Bronchial smooth muscle cell (primary cell): ENCODE data around the gene LIPA. TPM values are rescaled to one million over a fixed set of nuclear protein-coding genes. Genes with fewer than 3 reads are reported as not detected.

Experiments
- total RNA-seq: library from RNA; depleted of rRNA; stranded (reverse); fragments of >200 nt; gene quantifications from 2 replicates; pipeline ENCODE4 v1.2.1, GENCODE V29; 2014

Gene LIPA
- total RNA-seq, result 32.0 and 37.8 TPM in 2 replicates

GRCh38 chr10:89251409-89252224 is at the start of gene LIPA:
LIPA (minus strand) TSS chr10:89251775; CDS start chr10:89247648, 4,127 bp downstream.

GRCh38 chr10:89207181-89207800 is 44.3 kb downstream of the LIPA start, which contains the start of gene CH25H:
CH25H (minus strand) TSS chr10:89207317; CDS start chr10:89207292, 25 bp downstream.

Other genes starting within 250 kb of the LIPA start
- 0.26 and 0.47 TPM in 2 replicates for gene CH25H, start 44.5 kb downstream of the LIPA start, total RNA-seq
- 8.0 and 9.1 TPM in 2 replicates for gene IFIT2, start 50.3 kb upstream of the LIPA start, total RNA-seq
- 19.0 and 19.7 TPM in 2 replicates for gene IFIT3, start 76.2 kb upstream of the LIPA start, total RNA-seq
- gene IFIT1B, start 126.3 kb upstream of the LIPA start, total RNA-seq, result under 0.01 TPM in 1 of 2 replicates, not detected in the other
- 40.8 and 43.9 TPM in 2 replicates for gene IFIT1, start 140.8 kb upstream of the LIPA start, total RNA-seq
- 18.8 and 20.0 TPM in 2 replicates for gene IFIT5, start 162.8 kb upstream of the LIPA start, total RNA-seq